ENCODE measurements around the gene R3HDML. TPM values are rescaled to one million over a fixed set of nuclear protein-coding genes. Genes with fewer than 3 reads are reported as not detected.

Gene R3HDML
- total and polyA plus RNA-seq, 7 experiments from 2014 or later: not detected

GRCh38 chr20:44309763-44310663 is 26.8 kb upstream of the R3HDML start:
- Histone ChIP-seq H3K9me3 (ENCODE audit: control insufficient read depth in 2 of 3, low read length in 3 of 3) (no peaks in the 10 kb centered on the region), H3K36me3 (ENCODE audit: control insufficient read depth in 2 of 3, insufficient read depth in 3 of 3, low read length in 3 of 3) (peaks cover 0 to 14% (median 0%) of the 10 kb centered on the region in 3 experiments), H3K4me3 (ENCODE audit: low read length) (peak overlapping the region; percentile 98), H3K27ac (ENCODE audit: low read depth, low read length) (peak overlapping the region; percentile 82), H3K4me1 (ENCODE audit: control insufficient read depth in 2 of 2, insufficient read depth in 2 of 2, low read length in 2 of 2) (peaks cover 12 to 18% of the 10 kb centered on the region in 2 donors), H3K27me3 (ENCODE audit: control insufficient read depth in 2 of 2, insufficient read depth in 2 of 2, low read length in 2 of 2) (no peaks in the 10 kb centered on the region)
- intact Hi-C loops (cut with micrococcal nuclease): loop anchor here (2.0 to 10.0 kb wide), 10 partner anchors 77 to 853 kb away; partner anchors contain the start of genes IFT52 (in 1 of the 2), SERINC3 (in 1 of the 2), SRSF6 (in 1 of the 2) and TTPAL (in 1 of the 2)
- Mint-ChIP-seq H3K27me3 (peaks cover 0 to 8% (median 0%) of the 10 kb centered on the region in 5 donors), H3K27ac (peak overlapping the region; percentile 76 to 98 (median 93)), H3K36me3 (peaks cover 2 to 10% (median 4%) of the 10 kb centered on the region in 5 donors), H3K4me3 (peak overlapping the region; percentile 87 to 97 (median 95)), H3K4me1 (peaks cover 17 to 35% (median 28%) of the 10 kb centered on the region in 7 donors), H3K9me3 (peaks cover 0 to 6% (median 0%) of the 10 kb centered on the region in 11 donors)
- ATAC-seq (no peak), DNase-seq (peak in 5 of 9 donors; percentile 3 to 25 (median 7))
- POLR2A ChIA-PET: interaction anchor here (0.7 to 6.5 kb wide), 8 partner anchors 10 to 301 kb away, joined by 3 to 165 read pairs (median 4); partner anchors contain the start of gene OSER1
- CTCF ChIA-PET: interaction anchor here (0.7 to 9.7 kb wide), 13 partner anchors 10 to 308 kb away, joined by 3 to 365 read pairs (median 5); partner anchors contain the start of genes GDAP1L1 and OSER1

GRCh38 chr20:44310664-44311639 is 25.9 kb upstream of the R3HDML start, which contains the start of gene FITM2:
TSS of gene FITM2 (minus strand) at chr20:44311202. CDS start at chr20:44311148, 54 bp downstream.
- Mint-ChIP-seq H3K36me3 (peaks cover 0 to 9% (median 4%) of the 10 kb centered on the region in 5 donors), H3K9me3 (peaks cover 0 to 6% (median 0%) of the 10 kb centered on the region in 11 donors), H3K27me3 (peaks cover 0 to 8% (median 0%) of the 10 kb centered on the region in 5 donors), H3K4me1 (peaks cover 15 to 35% (median 28%) of the 10 kb centered on the region in 7 donors), H3K4me3 (peak within 1 kb of the TSS; percentile 87 to 97 (median 95)), H3K27ac (peak within 1 kb of the TSS; percentile 91 to 98 (median 93))
- DNase-seq: peak; percentile 96 to 99 (median 98)
- Histone ChIP-seq H3K9me3 (ENCODE audit: control insufficient read depth in 2 of 3, low read length in 3 of 3) (no peaks in the 10 kb centered on the region), H3K4me3 (ENCODE audit: low read length) (peak within 1 kb of the TSS; percentile 98), H3K4me1 (ENCODE audit: control insufficient read depth in 2 of 2, insufficient read depth in 2 of 2, low read length in 2 of 2) (peaks cover 12 to 18% of the 10 kb centered on the region in 2 donors), H3K36me3 (ENCODE audit: control insufficient read depth in 2 of 3, insufficient read depth in 3 of 3, low read length in 3 of 3) (peaks cover 0 to 14% (median 0%) of the 10 kb centered on the region in 3 experiments), H3K27ac (ENCODE audit: low read depth, low read length) (peak within 1 kb of the TSS; percentile 82), H3K27me3 (ENCODE audit: control insufficient read depth in 2 of 2, insufficient read depth in 2 of 2, low read length in 2 of 2) (no peaks in the 10 kb centered on the region)
- intact Hi-C loops (cut with micrococcal nuclease): loop anchor here (1.0 to 10.0 kb wide), 16 partner anchors 39 to 854 kb away; partner anchors contain the start of genes IFT52 (in 1 of the 2), SERINC3 (in 1 of the 2), SRSF6 (in 1 of the 2) and TTPAL (in 1 of the 2)
- ChIA-PET CTCF (interaction anchor here (0.5 to 9.7 kb wide), 22 partner anchors 9 to 308 kb away, joined by 3 to 365 read pairs (median 4); partner anchors contain the start of gene GDAP1L1), POLR2A (interaction anchor here (0.7 to 6.5 kb wide), 10 partner anchors 62 to 300 kb away, joined by 3 to 165 read pairs (median 3); partner anchors contain the start of gene OSER1)
- ATAC-seq: peak; percentile 99

GRCh38 chr20:44314870-44315269 is 22.0 kb upstream of the R3HDML start:
- intact Hi-C loops (cut with micrococcal nuclease): loop anchor here (5.0 to 10.0 kb wide), 8 partner anchors 72 to 858 kb away; partner anchors contain the start of genes SERINC3 (in 1 of the 2), SRSF6 (in 1 of the 2) and TTPAL (in 1 of the 2)
- no peak overlapping the region for H3K27ac Mint-ChIP-seq
- CTCF ChIA-PET: interaction anchor here (0.6 to 9.7 kb wide), 2 partner anchors 99 to 290 kb away, joined by 3 to 365 read pairs; no protein-coding TSS in a partner anchor

DNA sequence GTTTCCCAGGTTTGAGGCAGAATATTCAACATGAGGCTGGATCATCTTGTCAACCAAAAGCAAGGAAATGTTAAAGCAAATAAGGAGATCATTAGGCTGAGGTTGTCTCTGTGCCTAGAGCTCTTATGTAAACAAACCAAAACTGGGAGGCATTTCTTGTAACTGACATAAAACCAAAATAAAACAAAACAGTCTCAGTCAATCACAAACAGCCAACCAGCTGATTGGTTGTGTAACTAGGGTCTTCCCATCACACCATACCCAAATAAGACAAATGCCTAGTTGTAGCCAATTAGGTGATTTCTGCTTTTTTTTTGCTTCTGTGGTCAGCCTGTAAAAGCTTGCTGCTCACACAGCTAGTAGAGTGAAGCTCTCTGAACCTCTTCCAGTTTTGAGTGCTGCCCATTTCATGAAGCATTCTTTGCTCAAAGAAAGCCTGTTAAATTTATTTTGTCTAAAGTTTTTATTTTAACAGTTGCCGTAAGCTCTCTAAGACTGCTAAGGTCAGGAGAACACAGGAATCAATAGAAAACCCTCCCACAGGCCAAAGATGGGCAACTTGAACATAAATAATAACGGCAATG is 16.9 kb upstream of the R3HDML start:
- H3K4me3 ChIP-seq (ENCODE audit: low read length): no peak overlapping the region
- H3K27ac ChIP-seq (ENCODE audit: low read depth, low read length): no peak overlapping the region
- ATAC-seq (no peak), DNase-seq (no peak)
- H3K4me3 Mint-ChIP-seq: no peak overlapping the region
- H3K27me3 ChIP-seq (ENCODE audit: control insufficient read depth in 2 of 2, insufficient read depth in 2 of 2, low read length in 2 of 2): no peaks in the 10 kb centered on the region
- no peaks in the 10 kb centered on the region for H3K36me3 ChIP-seq (ENCODE audit: control insufficient read depth in 2 of 3, insufficient read depth in 3 of 3, low read length in 3 of 3)
- no peak overlapping the region for H3K27ac Mint-ChIP-seq
- intact Hi-C loops (cut with micrococcal nuclease): loop anchor here in 1 of 2 donors (10.0 kb wide), 1 partner anchor 415 kb away; no protein-coding TSS in a partner anchor
- H3K9me3 ChIP-seq (ENCODE audit: control insufficient read depth in 2 of 3, low read length in 3 of 3): no peaks in the 10 kb centered on the region
- no peaks in the 10 kb centered on the region for H3K36me3 Mint-ChIP-seq
- POLR2A ChIA-PET: interaction anchor here (0.7 kb wide), 1 partner anchor 213 kb away, joined by 5 read pairs; no protein-coding TSS in a partner anchor
- no peaks in the 10 kb centered on the region for H3K4me1 ChIP-seq (ENCODE audit: control insufficient read depth in 2 of 2, insufficient read depth in 2 of 2, low read length in 2 of 2)
- no peaks in the 10 kb centered on the region for H3K4me1 Mint-ChIP-seq
- CTCF ChIA-PET: interaction anchor here (0.6 to 1.4 kb wide), 3 partner anchors 9 to 290 kb away, joined by 3 to 7 read pairs (median 3); partner anchors contain the start of gene FITM2
- H3K27me3 Mint-ChIP-seq: peaks cover 4 to 15% (median 7%) of the 10 kb centered on the region in 5 donors
- H3K9me3 Mint-ChIP-seq: no peaks in the 10 kb centered on the region

More at GRCh38 chr20:44314870-44315269, 22.0 kb upstream of the R3HDML start:
- Mint-ChIP-seq H3K27me3 (peaks cover 0 to 19% (median 7%) of the 10 kb centered on the region in 5 donors), H3K9me3 (peaks cover 0 to 6% (median 0%) of the 10 kb centered on the region in 11 donors), H3K36me3 (peaks cover 0 to 6% (median 0%) of the 10 kb centered on the region in 5 donors), H3K4me1 (peaks cover 11 to 15% (median 13%) of the 10 kb centered on the region in 7 donors), H3K4me3 (no peak overlapping the region)
- no peak for DNase-seq
- Histone ChIP-seq H3K27me3 (ENCODE audit: control insufficient read depth in 2 of 2, insufficient read depth in 2 of 2, low read length in 2 of 2) (no peaks in the 10 kb centered on the region), H3K27ac (ENCODE audit: low read depth, low read length) (no peak overlapping the region), H3K36me3 (ENCODE audit: control insufficient read depth in 2 of 3, insufficient read depth in 3 of 3, low read length in 3 of 3) (peaks cover 0 to 6% (median 0%) of the 10 kb centered on the region in 3 experiments), H3K4me1 (ENCODE audit: control insufficient read depth in 2 of 2, insufficient read depth in 2 of 2, low read length in 2 of 2) (peaks cover 7 to 12% of the 10 kb centered on the region in 2 donors), H3K9me3 (ENCODE audit: control insufficient read depth in 2 of 3, low read length in 3 of 3) (no peaks in the 10 kb centered on the region), H3K4me3 (ENCODE audit: low read length) (no peak overlapping the region)
- ATAC-seq: no peak
- POLR2A ChIA-PET: interaction anchor here (0.8 to 1.5 kb wide), 3 partner anchors 98 to 104 kb away, joined by 4 to 6 read pairs (median 5); partner anchors contain the start of gene OSER1

DNA sequence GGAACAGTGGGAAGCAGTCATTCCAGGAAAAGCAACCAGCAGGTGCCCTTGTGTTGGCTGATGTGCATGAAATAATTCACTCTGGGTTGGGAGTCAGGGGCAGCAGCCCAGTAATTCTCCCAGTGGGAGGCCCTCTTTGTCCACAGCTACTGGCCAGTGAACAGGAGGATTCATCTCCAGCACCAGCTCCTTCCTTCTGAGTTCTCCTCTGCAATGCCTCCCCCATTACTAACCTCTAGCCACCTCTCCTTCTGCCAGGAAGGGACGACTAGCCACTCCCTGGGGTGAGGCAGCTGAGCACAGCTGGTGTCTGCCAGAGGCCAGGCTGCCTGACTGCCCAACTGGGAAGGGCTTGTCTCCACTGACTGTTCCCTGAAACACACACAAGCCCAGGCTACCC is 12.5 kb upstream of the R3HDML start:
- Histone ChIP-seq H3K27me3 (ENCODE audit: control insufficient read depth in 2 of 2, insufficient read depth in 2 of 2, low read length in 2 of 2) (no peaks in the 10 kb centered on the region), H3K27ac (ENCODE audit: low read depth, low read length) (no peak overlapping the region), H3K4me1 (ENCODE audit: control insufficient read depth in 2 of 2, insufficient read depth in 2 of 2, low read length in 2 of 2) (no peaks in the 10 kb centered on the region), H3K4me3 (ENCODE audit: low read length) (no peak overlapping the region), H3K36me3 (ENCODE audit: control insufficient read depth in 2 of 3, insufficient read depth in 3 of 3, low read length in 3 of 3) (no peaks in the 10 kb centered on the region), H3K9me3 (ENCODE audit: control insufficient read depth in 2 of 3, low read length in 3 of 3) (no peaks in the 10 kb centered on the region)
- ATAC-seq (no peak), DNase-seq (no peak)
- ChIA-PET POLR2A (no interaction called here), CTCF (interaction anchor here (1.0 to 1.5 kb wide), 2 partner anchors 13 to 137 kb away, joined by 5 to 8 read pairs; partner anchors contain the start of gene FITM2)
- Mint-ChIP-seq H3K27ac (peak overlapping the region in 1 of 9 donors; percentile 70), H3K36me3 (no peaks in the 10 kb centered on the region), H3K27me3 (peaks cover 0 to 13% (median 4%) of the 10 kb centered on the region in 5 donors), H3K4me1 (peaks cover 0 to 5% (median 0%) of the 10 kb centered on the region in 7 donors), H3K9me3 (no peaks in the 10 kb centered on the region), H3K4me3 (peak overlapping the region in 1 of 10 donors; percentile 29)
- intact Hi-C loops (cut with micrococcal nuclease): no loop called here
